ENCODE results near the gene NPDC1.

GRCh38 chr9:137030006-137030405, 16.0 kb downstream of the NPDC1 start:
- no peak for TF ChIP-seq CTCF (IDR thresholded peaks at IDR 0.05)
- TF ChIP-seq POLR2A (IDR thresholded peaks at IDR 0.05): no peak
